ENCODE measurements around the gene STARD3. TPM values are rescaled to one million over a fixed set of nuclear protein-coding genes. Genes with fewer than 3 reads are reported as not detected.
A peak's percentile ranks its signal among the peaks of the same experiment; 100 is the strongest.

The STARD3 gene
- total and polyA plus RNA-seq, 2 of the 13 experiments (the other 11 are each of a cell fraction or from before 2014, with no cell fraction given): 34.6 to 100 TPM

DNA sequence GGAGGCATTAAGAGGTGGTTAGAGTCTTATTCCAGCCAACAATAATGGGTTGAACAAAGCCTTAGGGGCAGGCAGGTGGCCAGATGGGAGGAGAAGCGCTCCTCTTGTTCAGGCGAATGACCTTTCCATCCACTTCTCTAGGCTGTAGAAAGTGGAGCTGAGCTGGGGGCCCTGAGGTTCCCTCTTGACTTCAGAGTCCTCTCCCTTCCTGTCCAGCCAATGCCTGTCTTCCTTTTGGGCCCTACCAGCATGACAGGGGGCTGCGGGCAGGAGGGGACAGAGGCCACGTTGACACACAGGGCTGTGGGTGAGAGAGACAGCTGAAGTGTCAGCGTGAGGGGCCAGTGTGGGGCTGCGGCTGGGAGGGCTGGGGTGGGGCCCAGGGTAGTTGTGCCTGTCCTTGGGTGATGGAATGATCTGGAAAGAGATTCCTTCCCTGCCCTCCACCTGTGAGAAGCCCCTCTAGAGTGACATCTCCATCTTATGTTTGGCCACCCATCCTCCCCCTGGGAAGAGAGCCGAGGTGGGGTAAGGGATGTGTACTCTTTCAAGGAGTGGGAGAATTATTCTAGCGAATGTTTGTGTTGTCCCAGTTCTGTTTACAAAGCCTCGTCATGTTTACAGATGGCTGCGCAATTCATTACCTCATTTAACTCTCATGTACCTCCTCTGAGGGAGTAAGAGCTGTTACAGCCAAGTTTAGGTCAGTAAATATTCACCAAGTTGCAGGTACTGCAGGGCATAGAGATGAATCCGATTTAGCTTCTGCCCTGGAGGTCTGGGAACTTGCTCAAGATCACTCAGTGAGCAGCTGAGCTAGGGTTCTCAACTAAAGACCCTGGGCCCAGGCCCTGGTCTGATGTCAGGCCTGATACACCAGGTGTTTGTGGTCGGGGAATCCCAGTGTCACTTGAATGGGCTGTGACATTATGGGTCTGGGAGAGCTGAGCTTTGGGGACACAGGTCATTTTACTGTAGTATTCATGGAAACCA is 66.3 kb downstream of the STARD3 start (continued):
- TF ChIP-seq, protein P1, sequence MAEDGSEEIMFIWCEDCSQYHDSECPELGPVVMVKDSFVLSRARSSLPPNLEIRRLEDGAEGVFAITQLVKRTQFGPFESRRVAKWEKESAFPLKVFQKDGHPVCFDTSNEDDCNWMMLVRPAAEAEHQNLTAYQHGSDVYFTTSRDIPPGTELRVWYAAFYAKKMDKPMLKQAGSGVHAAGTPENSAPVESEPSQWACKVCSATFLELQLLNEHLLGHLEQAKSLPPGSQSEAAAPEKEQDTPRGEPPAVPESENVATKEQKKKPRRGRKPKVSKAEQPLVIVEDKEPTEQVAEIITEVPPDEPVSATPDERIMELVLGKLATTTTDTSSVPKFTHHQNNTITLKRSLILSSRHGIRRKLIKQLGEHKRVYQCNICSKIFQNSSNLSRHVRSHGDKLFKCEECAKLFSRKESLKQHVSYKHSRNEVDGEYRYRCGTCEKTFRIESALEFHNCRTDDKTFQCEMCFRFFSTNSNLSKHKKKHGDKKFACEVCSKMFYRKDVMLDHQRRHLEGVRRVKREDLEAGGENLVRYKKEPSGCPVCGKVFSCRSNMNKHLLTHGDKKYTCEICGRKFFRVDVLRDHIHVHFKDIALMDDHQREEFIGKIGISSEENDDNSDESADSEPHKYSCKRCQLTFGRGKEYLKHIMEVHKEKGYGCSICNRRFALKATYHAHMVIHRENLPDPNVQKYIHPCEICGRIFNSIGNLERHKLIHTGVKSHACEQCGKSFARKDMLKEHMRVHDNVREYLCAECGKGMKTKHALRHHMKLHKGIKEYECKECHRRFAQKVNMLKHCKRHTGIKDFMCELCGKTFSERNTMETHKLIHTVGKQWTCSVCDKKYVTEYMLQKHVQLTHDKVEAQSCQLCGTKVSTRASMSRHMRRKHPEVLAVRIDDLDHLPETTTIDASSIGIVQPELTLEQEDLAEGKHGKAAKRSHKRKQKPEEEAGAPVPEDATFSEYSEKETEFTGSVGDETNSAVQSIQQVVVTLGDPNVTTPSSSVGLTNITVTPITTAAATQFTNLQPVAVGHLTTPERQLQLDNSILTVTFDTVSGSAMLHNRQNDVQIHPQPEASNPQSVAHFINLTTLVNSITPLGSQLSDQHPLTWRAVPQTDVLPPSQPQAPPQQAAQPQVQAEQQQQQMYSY (CRISPR knock-in tag; IDR thresholded peaks at IDR 0.05): no peak
- TF ChIP-seq SIX4 (CRISPR knock-in tag; IDR thresholded peaks at IDR 0.05): no peak
- TF ChIP-seq ZBTB42 (CRISPR knock-in tag; IDR thresholded peaks at IDR 0.05): peak; percentile 74; the same call in 1 of the 2 replicates
- no peak for TF ChIP-seq NONO (IDR thresholded peaks at IDR 0.05)
- peak; percentile 71 for TF ChIP-seq NONO (CRISPR knock-in tag; conservative IDR thresholded peaks at IDR 0.05)
- no peak for TF ChIP-seq NCOA1 (CRISPR knock-in tag; IDR thresholded peaks at IDR 0.05)
- 0 out of 2 replicates have a peak, but pooled peaks have one; percentile 29 for TF ChIP-seq ZSCAN30 (CRISPR knock-in tag; IDR thresholded peaks at IDR 0.05)
- no peak for TF ChIP-seq AGO1 (IDR thresholded peaks at IDR 0.05; ENCODE audit: low read depth, low read length, poor library complexity, severe bottlenecking)
- 0 out of 2 replicates have a peak, but pooled peaks have one; percentile 13 for TF ChIP-seq PHF8 (CRISPR knock-in tag; IDR thresholded peaks at IDR 0.05)
- no peak for TF ChIP-seq ZNF253 (CRISPR knock-in tag; IDR thresholded peaks at IDR 0.05; ENCODE audit: borderline replicate concordance)
- no peak for TF ChIP-seq PTBP1 (IDR thresholded peaks at IDR 0.05; ENCODE audit: low read depth, low read length, poor library complexity, severe bottlenecking)
- TF ChIP-seq, protein P2, sequence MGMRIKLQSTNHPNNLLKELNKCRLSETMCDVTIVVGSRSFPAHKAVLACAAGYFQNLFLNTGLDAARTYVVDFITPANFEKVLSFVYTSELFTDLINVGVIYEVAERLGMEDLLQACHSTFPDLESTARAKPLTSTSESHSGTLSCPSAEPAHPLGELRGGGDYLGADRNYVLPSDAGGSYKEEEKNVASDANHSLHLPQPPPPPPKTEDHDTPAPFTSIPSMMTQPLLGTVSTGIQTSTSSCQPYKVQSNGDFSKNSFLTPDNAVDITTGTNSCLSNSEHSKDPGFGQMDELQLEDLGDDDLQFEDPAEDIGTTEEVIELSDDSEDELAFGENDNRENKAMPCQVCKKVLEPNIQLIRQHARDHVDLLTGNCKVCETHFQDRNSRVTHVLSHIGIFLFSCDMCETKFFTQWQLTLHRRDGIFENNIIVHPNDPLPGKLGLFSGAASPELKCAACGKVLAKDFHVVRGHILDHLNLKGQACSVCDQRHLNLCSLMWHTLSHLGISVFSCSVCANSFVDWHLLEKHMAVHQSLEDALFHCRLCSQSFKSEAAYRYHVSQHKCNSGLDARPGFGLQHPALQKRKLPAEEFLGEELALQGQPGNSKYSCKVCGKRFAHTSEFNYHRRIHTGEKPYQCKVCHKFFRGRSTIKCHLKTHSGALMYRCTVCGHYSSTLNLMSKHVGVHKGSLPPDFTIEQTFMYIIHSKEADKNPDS (CRISPR knock-in tag; IDR thresholded peaks at IDR 0.05): no peak
- TF ChIP-seq PPARG (CRISPR knock-in tag; conservative IDR thresholded peaks at IDR 0.05): no peak
- TF ChIP-seq LCORL (IDR thresholded peaks at IDR 0.05): no peak
- TF ChIP-seq LCORL (CRISPR knock-in tag; IDR thresholded peaks at IDR 0.05): peak; percentile 94
- no peak for TF ChIP-seq ATRX (CRISPR knock-in tag; IDR thresholded peaks at IDR 0.05; ENCODE audit: borderline replicate concordance)
- peak in 1 of 2 experiments; percentile 42; a peak in 2 of 4 replicates for TF ChIP-seq EP300 (IDR thresholded peaks at IDR 0.05; ENCODE audit: low read depth in 2 of 2, low read length in 2 of 2)
- no peak for TF ChIP-seq EP300 (CRISPR knock-in tag; IDR thresholded peaks at IDR 0.05; ENCODE audit: borderline replicate concordance)
- peak; percentile 62; the same call in 1 of the 2 replicates for TF ChIP-seq NFIC (IDR thresholded peaks at IDR 0.05; ENCODE audit: low read length)
- no peak for TF ChIP-seq AGO2 (optimal IDR thresholded peaks at IDR 0.05; ENCODE audit: low read depth, low read length)
- TF ChIP-seq, protein P3, sequence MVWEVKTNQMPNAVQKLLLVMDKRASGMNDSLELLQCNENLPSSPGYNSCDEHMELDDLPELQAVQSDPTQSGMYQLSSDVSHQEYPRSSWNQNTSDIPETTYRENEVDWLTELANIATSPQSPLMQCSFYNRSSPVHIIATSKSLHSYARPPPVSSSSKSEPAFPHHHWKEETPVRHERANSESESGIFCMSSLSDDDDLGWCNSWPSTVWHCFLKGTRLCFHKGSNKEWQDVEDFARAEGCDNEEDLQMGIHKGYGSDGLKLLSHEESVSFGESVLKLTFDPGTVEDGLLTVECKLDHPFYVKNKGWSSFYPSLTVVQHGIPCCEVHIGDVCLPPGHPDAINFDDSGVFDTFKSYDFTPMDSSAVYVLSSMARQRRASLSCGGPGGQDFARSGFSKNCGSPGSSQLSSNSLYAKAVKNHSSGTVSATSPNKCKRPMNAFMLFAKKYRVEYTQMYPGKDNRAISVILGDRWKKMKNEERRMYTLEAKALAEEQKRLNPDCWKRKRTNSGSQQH (CRISPR knock-in tag; IDR thresholded peaks at IDR 0.05; ENCODE audit: low read depth): no peak; the same call in 1 of the 2 replicates
- no peak for TF ChIP-seq STAG1 (CRISPR knock-in tag; IDR thresholded peaks at IDR 0.05)
- TF ChIP-seq ZNF674 (CRISPR knock-in tag; IDR thresholded peaks at IDR 0.05; ENCODE audit: low read depth): no peak

Data from HepG2 (cell line).